ENCODE data around the gene CNTFR. TPM values are rescaled to one million over a fixed set of nuclear protein-coding genes. Genes with fewer than 3 reads are reported as not detected.

Gene CNTFR
- total RNA-seq, 2 donors from 2014 or later: 2.7 to 13.3 TPM

- H3K4me3 ChIP-seq: no peak overlapping the region
- intact Hi-C loops (cut with DNase I): no loop called here
These were observed 84.0 kb downstream of the CNTFR start for GRCh38 chr9:34505370-34506120.

GRCh38 chr9:34503406-34503805 lies 86.1 kb downstream of the CNTFR start:
- Histone ChIP-seq H3K4me3 (no peak overlapping the region), H3K36me3 (no peaks in the 10 kb centered on the region), H3K27ac (peak overlapping the region; percentile 62 to 76), H3K4me1 (replicated peaks) (peaks cover 20% of the 10 kb centered on the region), H3K27me3 (replicated peaks; ENCODE audit: insufficient read depth) (no peaks in the 10 kb centered on the region), H3K9me3 (no peaks in the 10 kb centered on the region)
- peak; percentile 79 for DNase-seq (ENCODE audit: low spot score)
- TF ChIP-seq CTCF (IDR thresholded peaks at IDR 0.05): no peak
- TF ChIP-seq POLR2AphosphoS5 (IDR thresholded peaks at IDR 0.05): peak; percentile 90
- intact Hi-C loops (cut with DNase I): loop anchor here (2.0 to 5.0 kb wide), 3 partner anchors 19 to 91 kb away; partner anchors contain the start of gene ENHO

More at GRCh38 chr9:34505370-34506120, 84.0 kb downstream of the CNTFR start:
- H3K4me1 ChIP-seq (replicated peaks): peaks cover 20% of the 10 kb centered on the region
- no peaks in the 10 kb centered on the region for H3K27me3 ChIP-seq (replicated peaks; ENCODE audit: insufficient read depth)
- H3K27ac ChIP-seq: no peak overlapping the region
- WGBS: 92% methylated on average over 5 of the region's 5 CpGs
- DNase-seq (ENCODE audit: low spot score): no peak
- TF ChIP-seq POLR2A (IDR thresholded peaks at IDR 0.05): no peak
- no peak for TF ChIP-seq CTCF (IDR thresholded peaks at IDR 0.05)
- TF ChIP-seq POLR2AphosphoS5 (IDR thresholded peaks at IDR 0.05): no peak
- H3K9me3 ChIP-seq: no peaks in the 10 kb centered on the region
- H3K36me3 ChIP-seq: no peaks in the 10 kb centered on the region

- intact Hi-C loops (cut with DNase I): loop anchor here (2.0 to 5.0 kb wide), 3 partner anchors 20 to 92 kb away; partner anchors contain the start of gene ENHO
- no peaks in the 10 kb centered on the region for H3K36me3 ChIP-seq
- H3K9me3 ChIP-seq: no peaks in the 10 kb centered on the region
- WGBS: 39% methylated on average over 6 of the region's 6 CpGs
- TF ChIP-seq POLR2AphosphoS5 (IDR thresholded peaks at IDR 0.05) (no peak), POLR2A (IDR thresholded peaks at IDR 0.05) (no peak), CTCF (IDR thresholded peaks at IDR 0.05) (no peak)
- no peak overlapping the region for H3K4me3 ChIP-seq
- H3K27me3 ChIP-seq (replicated peaks; ENCODE audit: insufficient read depth): no peaks in the 10 kb centered on the region
- peaks cover 20% of the 10 kb centered on the region for H3K4me1 ChIP-seq (replicated peaks)
- peak overlapping the region; percentile 62 to 76 for H3K27ac ChIP-seq
- DNase-seq (ENCODE audit: low spot score): peak; percentile 58
These were observed 86.6 kb downstream of the CNTFR start for GRCh38 chr9:34502891-34503290.

GRCh38 chr9:34502471-34502870 lies 87.1 kb downstream of the CNTFR start:
- intact Hi-C loops (cut with DNase I): loop anchor here (2.0 to 5.0 kb wide), 3 partner anchors 20 to 92 kb away; partner anchors contain the start of gene ENHO
- H3K9me3 ChIP-seq: no peaks in the 10 kb centered on the region
- H3K27me3 ChIP-seq (replicated peaks; ENCODE audit: insufficient read depth): no peaks in the 10 kb centered on the region
- 30% methylated on average over 10 of the region's 10 CpGs for WGBS
- TF ChIP-seq POLR2AphosphoS5 (IDR thresholded peaks at IDR 0.05) (no peak), POLR2A (IDR thresholded peaks at IDR 0.05) (no peak), CTCF (IDR thresholded peaks at IDR 0.05) (no peak)
- H3K4me3 ChIP-seq: no peak overlapping the region
- peaks cover 20% of the 10 kb centered on the region for H3K4me1 ChIP-seq (replicated peaks)
- H3K27ac ChIP-seq: peak overlapping the region; percentile 62 to 76
- no peaks in the 10 kb centered on the region for H3K36me3 ChIP-seq
- peak; percentile 11 for DNase-seq (ENCODE audit: low spot score)
